Endothelial cell of umbilical vein (primary cell): Measurements from ENCODE around the gene AKAP6. TPM values are rescaled to one million over a fixed set of nuclear protein-coding genes. Genes with fewer than 3 reads are reported as not detected.

Experiments used
- BruUV-seq: library from RNA; stranded (reverse); fragments of 400-500 nt; replicated peaks from 2 replicates; lab custom pipeline; 2021; lab: Mats Ljungman, UMichigan
- CTCF ChIA-PET: fragments of 300-600, 350-600 bp; sonication (Branson Sonifier 250); formaldehyde crosslinking; loops from one replicate; lab custom pipeline; 2021; ENCODE audit warnings: antibody characterized with exemption, inconsistent platforms; lab: Charles Lee
- POLR2A ChIA-PET: fragments of 300-600, 350-600 bp; sonication (Branson Sonifier 250); formaldehyde crosslinking; loops from one replicate; lab custom pipeline; 2021; ENCODE audit warnings: antibody characterized with exemption, inconsistent platforms; lab: Charles Lee
- DNase-seq: peaks from one replicate; pipeline ENCODE4 v3.0.0-alpha.2; 2011; ENCODE audit warnings: low read depth, low spot score
- FAIRE-seq: peaks from 2 replicates; lab custom pipeline; 2011; peaks lifted over from hg19 to GRCh38; lab: Jason Lieb, UNC
- H2AFZ ChIP-seq: 2 replicates; pipeline ENCODE4 v1.6.0; 2012; ENCODE audit warnings: low read depth, low read length, control low read depth, inconsistent platforms
- H3K27ac ChIP-seq: 2 replicates; pipeline ENCODE4 v1.5.1; 2011; ENCODE audit warnings: low read depth, mild to moderate bottlenecking, control low read depth, low read length, moderate library complexity; ENCODE audit not compliant: insufficient read depth
- H3K27me3 ChIP-seq, 2 experiments: 2 replicates each; pipeline versions ENCODE4 v1.6.0 to v1.6.1; 2011; ENCODE audit warnings: low read length in 2 of 2, mixed read lengths in 1 of 2; ENCODE audit not compliant: control insufficient read depth in 2 of 2, insufficient read depth in 2 of 2
- H3K36me3 ChIP-seq, 2 experiments: 2 replicates in 1 of 2; 3 replicates in 1 of 2; pipeline ENCODE4 v1.5.1; 2011; ENCODE audit warnings: low read length in 2 of 2, mild to moderate bottlenecking in 1 of 2, moderate library complexity in 1 of 2; ENCODE audit not compliant: control insufficient read depth in 2 of 2, insufficient read depth in 2 of 2; ENCODE audit errors: extremely low read depth in 1 of 2
- H3K4me1 ChIP-seq: 3 replicates; pipeline ENCODE4 v1.5.1; 2011; ENCODE audit warnings: mild to moderate bottlenecking, low read length; ENCODE audit not compliant: control insufficient read depth, insufficient read depth; ENCODE audit errors: extremely low read depth
- H3K4me2 ChIP-seq: 2 replicates; pipeline ENCODE4 v1.6.1; 2011; ENCODE audit warnings: low read length, control low read depth, mixed read lengths; ENCODE audit not compliant: insufficient read depth
- H3K4me3 ChIP-seq, 3 experiments: fragments of 200-600 bp in 1 of 3; sonication (generic), shearing (Covaris generic) in 1 of 3; replicated peaks in 1 of 3; 2 replicates each; pipeline ENCODE4 v1.5.1; 2011 to 2016; ENCODE audit warnings: control low read depth in 3 of 3, low read length in 3 of 3, mild to moderate bottlenecking in 2 of 3, inconsistent platforms in 1 of 3, low read depth in 1 of 3, moderate library complexity in 1 of 3; ENCODE audit not compliant: insufficient read depth in 1 of 3
- H3K79me2 ChIP-seq: 2 replicates; pipeline ENCODE4 v1.6.0; 2012; ENCODE audit warnings: low read length, inconsistent platforms; ENCODE audit not compliant: control insufficient read depth, insufficient read depth
- H3K9ac ChIP-seq: replicated peaks from 2 replicates; pipeline ENCODE3; 2011; ENCODE audit warnings: low read length, control low read depth; ENCODE audit not compliant: insufficient read depth; ENCODE audit errors: extremely low read depth
- H3K9me1 ChIP-seq: replicated peaks from 3 replicates; pipeline ENCODE4 v1.6.0; 2011; ENCODE audit warnings: mild to moderate bottlenecking, low read length; ENCODE audit not compliant: control insufficient read depth, insufficient read depth; ENCODE audit errors: extremely low read depth
- H3K9me3 ChIP-seq: replicated peaks from 2 replicates; pipeline ENCODE4 v1.5.1; 2012; ENCODE audit warnings: low read length, inconsistent platforms; ENCODE audit not compliant: control insufficient read depth, insufficient read depth
- H4K20me1 ChIP-seq: replicated peaks from 2 replicates; pipeline ENCODE3; 2011; ENCODE audit warnings: mild to moderate bottlenecking, low read length; ENCODE audit not compliant: control insufficient read depth, insufficient read depth; ENCODE audit errors: extremely low read depth
- CTCF ChIP-seq, 2 donors: IDR thresholded peaks; 1 replicate in 1 of 2; 2 replicates in 1 of 2; pipeline ENCODE4 v1.5.1; 2011; ENCODE audit warnings: low read length in 2 of 2, mild to moderate bottlenecking in 2 of 2, moderate library complexity in 2 of 2, control low read depth in 1 of 2, inconsistent platforms in 1 of 2, low read depth in 1 of 2; ENCODE audit not compliant: insufficient read depth in 1 of 2; ENCODE audit errors: extremely low read depth in 1 of 2
- EZH2 ChIP-seq: IDR thresholded peaks from 2 replicates; pipeline ENCODE4 v1.6.1; 2012; ENCODE audit warnings: borderline replicate concordance, low read depth, mild to moderate bottlenecking, moderate library complexity, low read length, inconsistent platforms; ENCODE audit not compliant: severe bottlenecking
- FOS ChIP-seq: IDR thresholded peaks from 2 replicates; pipeline ENCODE4 v1.6.1; 2011; ENCODE audit warnings: mild to moderate bottlenecking, low read length, moderate library complexity, borderline replicate concordance; ENCODE audit not compliant: insufficient read depth
- GATA2 ChIP-seq: IDR thresholded peaks from 2 replicates; pipeline ENCODE4 v1.7.0; 2011; ENCODE audit warnings: low read depth, mild to moderate bottlenecking, moderate library complexity, mixed read lengths, low read length; ENCODE audit not compliant: insufficient read length, insufficient read depth
- JUN ChIP-seq: IDR thresholded peaks from 2 replicates; pipeline ENCODE4 v1.6.1; 2011; ENCODE audit warnings: borderline replicate concordance, low read depth; ENCODE audit not compliant: insufficient read length, insufficient read depth
- MAX ChIP-seq: IDR thresholded peaks from 2 replicates; pipeline ENCODE4 v1.6.1; 2011; ENCODE audit not compliant: insufficient read depth, insufficient read length
- MYC ChIP-seq: IDR thresholded peaks from one replicate; pipeline ENCODE4 v1.6.1; 2011; ENCODE audit warnings: mild to moderate bottlenecking, low read depth, low read length
- POLR2A ChIP-seq: IDR thresholded peaks from 2 replicates; pipeline ENCODE4 v1.6.1; 2012; ENCODE audit warnings: low read depth, mild to moderate bottlenecking, control low read depth, low read length
- POLR2AphosphoS5 ChIP-seq: IDR thresholded peaks from 2 replicates; pipeline ENCODE4 v1.6.1; 2012; ENCODE audit warnings: low read depth, mild to moderate bottlenecking, control low read depth, low read length, moderate library complexity; ENCODE audit not compliant: insufficient read depth
- dilution Hi-C: fragments of 300-500 bp; cut with MboI; formaldehyde crosslinking; loops from one replicate; pipeline ENCODE4 v1.15.0; 2019; ENCODE audit warnings: low sequenced_read_pairs; ENCODE audit not compliant: extremely low pct_ligation_motif_present
- intact Hi-C: fragments of 100-400 bp; cut with micrococcal nuclease; formaldehyde crosslinking; loops from one replicate; pipeline ENCODE4 v1.10.0; 2022
- polyA plus RNA-seq, 4 experiments: library from polyadenylated mRNA; depleted of rRNA in 3 of 4; stranded (reverse) in 3 of 4; unstranded in 1 of 4; fragments of >200 nt; gene quantifications; 2 replicates each; pipeline versions ENCODE4 v1.2.1 to v1.2.3, GENCODE V29; 2011 to 2012; ENCODE audit warnings: missing spikeins in 1 of 4
- total RNA-seq: library from RNA; stranded (reverse); gene quantifications from 2 replicates; pipeline ENCODE4 v1.2.3, GENCODE V29; 2021

The AKAP6 gene
- total and polyA plus RNA-seq, 2 donors (not counting 3 experiments of a cell fraction or from before 2014, with no cell fraction given), result 0.03 to 0.49 TPM

- FAIRE-seq (no peak), DNase-seq (no peak)
- CTCF ChIA-PET, result interaction anchor here (0.7 to 1.5 kb wide), 4 partner anchors 15 to 108 kb away, joined by 3 to 6 read pairs (median 4); no protein-coding TSS in a partner anchor
- Histone ChIP-seq H3K9me3 (no peaks in the 10 kb centered on the region), H3K36me3 (no peaks in the 10 kb centered on the region), H3K27ac (no peak overlapping the region), H3K9me1 (no peaks in the 10 kb centered on the region), H2AFZ (no peak overlapping the region), H4K20me1 (no peaks in the 10 kb centered on the region), H3K4me2 (no peak overlapping the region), H3K79me2 (no peaks in the 10 kb centered on the region), H3K4me1 (no peaks in the 10 kb centered on the region), H3K4me3 (no peak overlapping the region), H3K9ac (no peak overlapping the region), H3K27me3 (no peaks in the 10 kb centered on the region)
- intact Hi-C loops, result no loop called here
- POLR2A ChIA-PET, result no interaction called here
- TF ChIP-seq JUN, result no peak
- TF ChIP-seq EZH2, result no peak
- BruUV-seq, result no TSS peak
- dilution Hi-C loops, result no loop called here
These were observed 125.0 kb downstream of the AKAP6 start for GRCh38 chr14:32453857-32454810.

- Histone ChIP-seq H3K36me3 (no peaks in the 10 kb centered on the region), H3K4me1 (no peaks in the 10 kb centered on the region), H4K20me1 (no peaks in the 10 kb centered on the region), H3K4me2 (no peak overlapping the region), H3K27me3 (no peaks in the 10 kb centered on the region), H3K4me3 (no peak overlapping the region), H2AFZ (no peak overlapping the region), H3K9me1 (no peaks in the 10 kb centered on the region), H3K79me2 (no peaks in the 10 kb centered on the region), H3K9me3 (no peaks in the 10 kb centered on the region), H3K27ac (no peak overlapping the region), H3K9ac (no peak overlapping the region)
- POLR2A ChIA-PET, result no interaction called here
- dilution Hi-C loops (no loop called here), intact Hi-C loops (no loop called here)
- no peak for TF ChIP-seq GATA2
- TF ChIP-seq MAX, result no peak
- no peak for TF ChIP-seq JUN
- no peak for TF ChIP-seq POLR2AphosphoS5
- TF ChIP-seq MYC, result no peak
- no peak for TF ChIP-seq FOS
- TF ChIP-seq POLR2A, result no peak
- TF ChIP-seq CTCF (IDR thresholded peaks at IDR 0.05; ENCODE audit: extremely low read depth in 1 of 2, insufficient read depth in 1 of 2, low read depth in 1 of 2, low read length in 2 of 2), result no peak
- no peak for TF ChIP-seq EZH2
- CTCF ChIA-PET, result no interaction called here
- no TSS peak for BruUV-seq
- no peak for DNase-seq
- FAIRE-seq, result no peak
These were observed 128.3 kb downstream of the AKAP6 start for GRCh38 chr14:32457213-32457920.
